Esophagus mucosa (tissue), 1 donor: ENCODE measurements around the gene MARVELD2. TPM values are rescaled to one million over a fixed set of nuclear protein-coding genes. Genes with fewer than 3 reads are reported as not detected.
"Not testable (repeated sequence)": the region's sequence is repeated elsewhere in the genome, so short reads cannot be mapped to it uniquely, and the experiment has no call there.

Experiments
- ATAC-seq: fragments of 200-7000 bp; cut with Tn5 transposase; one replicate; pipeline ENCODE4 v1.9.1; 2020
- total RNA-seq: library from RNA; stranded (reverse); gene quantifications from one replicate; pipeline ENCODE4 v1.2.4, GENCODE V29; 2023
- donor health status: DM: yes; HTN: yes; CAD: no.

MARVELD2 gene
- total RNA-seq, 1 donor from 2014 or later: 25.7 TPM

DNA sequence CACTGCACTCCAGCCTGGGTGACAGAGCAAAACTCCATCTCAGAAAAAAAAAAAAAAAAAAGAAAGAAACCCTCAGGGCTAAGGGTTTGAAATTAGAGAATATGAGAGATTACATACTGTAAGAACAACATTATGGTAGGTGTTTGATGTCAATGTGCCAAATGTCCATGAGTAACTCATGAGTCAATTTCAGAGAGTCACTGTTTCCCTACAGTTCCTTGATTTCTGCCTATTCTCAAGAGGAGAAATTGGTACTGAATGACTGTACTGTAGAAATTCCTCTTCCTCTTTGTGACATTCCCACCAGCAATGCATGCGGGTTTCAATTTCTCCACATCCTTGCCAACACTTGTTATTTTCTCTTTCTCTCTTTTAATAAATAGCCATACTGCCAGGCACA, 35.2 kb downstream of the MARVELD2 start:
- peak; percentile 90 for ATAC-seq

DNA sequence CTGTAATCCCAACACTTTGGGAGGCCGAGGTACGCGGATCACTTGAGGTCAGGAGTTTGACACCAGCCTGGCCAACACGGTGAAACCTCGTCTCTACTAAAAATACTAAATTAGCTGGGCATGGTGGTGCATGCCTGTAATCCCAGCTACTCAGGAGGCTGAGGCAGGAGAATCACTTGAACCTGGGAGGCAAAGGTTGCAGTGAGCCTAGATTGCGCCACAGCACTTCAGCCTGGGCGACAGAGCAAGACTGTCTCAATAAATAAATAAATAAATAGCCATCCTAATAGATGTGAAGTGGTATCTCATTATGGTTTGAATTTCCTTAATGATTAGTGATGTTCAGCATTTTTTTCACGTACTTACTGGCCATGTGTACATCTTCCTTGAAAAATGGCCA, 35.6 kb downstream of the MARVELD2 start:
- ATAC-seq: not testable (repeated sequence)

DNA sequence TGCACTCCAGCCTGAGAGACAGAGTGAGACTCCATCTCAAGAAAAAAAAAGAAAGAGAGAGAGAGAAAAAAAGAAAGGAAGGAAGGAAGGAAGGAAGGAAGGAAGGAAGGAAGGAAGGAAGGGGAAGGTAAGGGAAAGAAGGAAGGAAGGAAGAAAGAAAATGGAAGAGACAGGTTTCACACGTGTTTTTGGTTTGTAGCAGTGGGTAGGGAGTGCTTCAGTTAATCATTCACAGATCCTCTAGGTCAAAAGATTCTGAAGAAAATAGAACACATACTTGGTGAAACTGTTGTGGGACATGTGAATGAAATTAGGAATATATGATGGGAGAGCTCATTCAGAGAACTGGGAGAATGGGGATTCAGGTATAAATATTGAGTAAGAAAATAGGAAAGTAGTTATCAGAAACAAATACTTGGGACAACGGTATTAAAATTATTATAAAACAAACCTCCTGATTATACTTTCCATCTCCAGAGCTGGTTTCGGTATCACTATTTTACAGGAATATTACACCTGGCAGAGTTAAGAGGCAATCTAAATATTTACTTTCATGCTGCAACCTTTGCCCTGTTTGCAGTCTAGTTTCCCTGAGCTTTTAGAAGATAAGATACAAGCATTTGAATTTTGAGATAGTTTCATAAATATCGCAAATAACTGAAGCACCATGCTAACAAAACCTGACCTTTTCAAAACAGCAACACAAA, 37.2 kb downstream of the MARVELD2 start:
- no peak for ATAC-seq

DNA sequence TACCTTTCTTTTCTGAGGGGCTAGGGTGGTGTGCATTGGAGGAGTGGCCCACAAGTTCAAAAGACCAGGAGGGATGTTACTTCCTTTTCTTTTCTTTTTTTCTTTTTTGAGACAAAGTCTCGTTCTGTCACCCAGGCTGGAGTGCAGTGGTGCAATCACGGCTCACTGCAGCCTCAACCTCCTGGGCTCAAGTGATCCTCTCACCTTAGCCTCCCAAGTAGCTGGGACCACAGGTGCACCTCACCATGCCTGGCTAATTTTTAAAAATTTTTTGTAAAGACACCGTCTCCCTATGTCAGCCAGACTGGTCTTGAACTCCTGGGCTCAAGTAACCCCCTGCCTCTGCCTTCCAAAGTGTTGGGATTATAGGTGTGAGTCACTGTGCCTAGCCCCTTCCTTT, 38.6 kb downstream of the MARVELD2 start:
- not testable (repeated sequence) for ATAC-seq

DNA sequence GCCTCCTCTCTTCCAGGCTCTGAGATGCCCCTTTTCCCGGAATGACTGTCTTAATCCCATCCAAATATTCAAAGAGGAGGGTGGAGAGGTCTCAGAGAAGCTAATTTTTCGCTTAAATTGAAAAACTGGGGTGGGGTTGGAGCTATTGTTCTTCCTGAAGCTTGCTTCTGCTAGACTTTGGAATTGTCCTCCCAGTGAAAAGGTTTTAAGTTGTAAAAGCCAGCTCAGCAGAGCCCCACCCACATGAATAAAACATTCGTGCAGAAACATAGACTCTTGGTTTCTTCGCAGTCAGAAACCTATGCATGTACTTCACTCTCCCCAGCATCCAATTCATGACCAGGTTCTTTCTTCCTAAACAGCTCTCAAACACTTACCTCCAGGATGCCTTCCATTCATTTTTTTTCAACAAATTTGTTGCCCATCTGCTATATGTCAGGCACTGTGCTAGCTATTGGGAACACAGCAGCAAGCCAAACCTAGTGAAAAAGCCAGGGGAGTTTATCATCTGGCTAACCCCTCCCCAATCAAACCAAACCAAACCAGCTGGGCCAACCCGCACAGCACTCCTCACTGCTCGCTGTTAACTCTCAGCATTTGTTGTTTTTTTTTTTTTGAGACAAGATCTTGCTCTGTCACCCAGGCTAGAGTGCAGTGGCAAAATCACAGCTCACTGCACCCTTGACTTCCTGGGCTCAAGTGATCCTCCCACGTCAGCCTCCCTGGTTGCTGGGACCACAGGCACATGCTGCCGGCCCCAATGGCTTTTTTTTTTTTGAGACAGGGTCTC, 39.7 kb downstream of the MARVELD2 start:
- ATAC-seq: peak; percentile 48

DNA sequence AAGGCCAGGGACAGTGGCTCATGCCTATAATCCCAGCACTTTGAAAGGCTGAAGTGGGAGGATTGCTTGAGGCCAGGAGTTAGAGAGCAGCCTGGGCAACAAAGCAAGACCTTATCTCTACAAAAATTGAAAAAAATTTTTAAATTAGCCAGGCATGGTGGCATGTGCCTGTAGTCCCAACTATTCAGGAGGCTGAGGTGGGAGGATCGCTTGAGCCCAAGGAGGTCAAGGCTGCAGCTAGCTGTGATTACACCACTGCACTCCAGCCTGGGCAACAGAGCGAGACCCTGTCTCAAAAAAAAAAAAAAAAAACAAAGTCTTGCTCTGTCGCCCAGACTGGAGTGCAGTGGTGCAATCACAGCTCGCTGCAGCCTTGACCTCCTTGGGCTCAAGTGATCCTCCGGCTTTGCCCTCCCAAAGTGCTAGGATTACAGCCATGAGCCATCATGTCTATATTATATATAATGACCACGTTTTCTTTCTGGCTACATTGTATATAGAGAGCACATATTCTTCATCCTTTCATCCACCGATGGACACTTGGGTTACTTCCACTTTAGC, 40.6 kb downstream of the MARVELD2 start:
- not testable (repeated sequence) for ATAC-seq

DNA sequence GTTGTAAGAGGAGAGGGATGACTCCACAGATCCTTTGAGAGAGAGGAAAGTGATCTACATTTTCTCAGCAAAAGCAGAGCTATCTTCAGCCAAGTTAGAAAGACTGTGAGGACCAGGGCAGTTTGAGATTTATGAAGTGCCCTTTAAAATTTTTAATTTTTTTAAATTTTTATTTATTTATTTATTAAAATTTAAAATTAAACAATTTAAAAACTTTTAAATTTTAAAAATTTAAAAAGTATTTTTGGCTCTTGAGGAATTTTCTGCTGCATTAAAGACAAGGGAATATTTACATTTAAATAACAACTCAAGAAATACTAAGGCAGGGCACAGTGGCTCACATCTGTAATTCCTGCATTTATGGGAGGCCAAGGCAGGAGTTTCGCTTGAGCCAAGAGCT, 47.3 kb downstream of the MARVELD2 start:
- ATAC-seq: no peak

DNA sequence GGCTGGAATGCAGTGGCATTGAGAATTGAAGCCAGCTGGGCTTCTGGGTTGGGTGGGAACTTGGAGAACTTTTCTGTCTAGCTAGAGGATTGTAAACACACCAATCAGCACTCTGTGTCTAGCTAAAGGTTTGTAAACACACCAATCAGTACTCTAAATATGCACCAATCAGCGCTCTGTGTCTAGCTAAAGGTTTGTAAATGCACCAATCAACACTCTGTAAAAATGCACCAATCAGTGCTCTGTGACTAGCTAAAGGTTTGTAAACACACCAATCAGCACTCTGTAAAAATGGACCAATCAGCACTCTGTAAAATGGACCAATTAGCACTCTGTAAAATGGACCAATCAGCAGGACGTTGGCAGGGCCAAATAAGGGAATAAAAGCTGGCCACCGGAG, 51.5 kb downstream of the MARVELD2 start:
- not testable (repeated sequence) for ATAC-seq

DNA sequence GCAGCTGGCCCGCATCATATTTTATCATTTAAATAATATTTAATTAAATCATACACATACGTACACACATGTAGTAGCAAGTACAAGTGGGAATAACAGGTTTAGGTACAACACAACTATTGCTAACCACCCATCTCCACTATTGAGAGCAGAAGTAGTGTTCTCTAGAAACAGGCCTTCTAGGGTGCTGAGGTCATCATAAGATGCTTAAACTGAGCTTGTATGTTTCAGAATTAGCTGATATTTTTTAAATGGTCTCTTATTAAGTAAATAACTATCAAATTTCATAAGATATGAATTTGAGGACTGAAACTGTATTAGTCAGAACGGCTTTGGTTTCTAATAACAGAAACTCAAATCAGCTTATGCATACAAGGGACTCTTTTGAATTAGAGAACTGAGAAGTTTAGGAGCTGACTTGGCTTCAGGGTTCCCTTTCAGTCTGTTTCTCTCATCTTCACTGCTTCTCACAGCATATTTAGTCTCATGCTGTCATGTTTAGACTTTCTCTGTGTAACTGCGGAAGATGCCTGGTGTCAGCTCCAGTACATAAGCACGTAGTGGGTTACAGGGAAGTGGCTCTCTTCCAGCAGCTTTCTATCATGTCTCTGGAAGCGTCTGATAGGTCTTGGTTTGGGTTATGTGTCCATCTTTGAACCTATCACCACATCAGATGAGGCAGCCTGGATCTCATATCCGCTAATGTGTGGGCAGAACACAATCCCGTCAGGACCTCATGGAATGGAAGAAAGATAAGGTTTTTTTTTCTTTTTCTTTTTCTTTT, 52.7 kb downstream of the MARVELD2 start:
- ATAC-seq: no peak

DNA sequence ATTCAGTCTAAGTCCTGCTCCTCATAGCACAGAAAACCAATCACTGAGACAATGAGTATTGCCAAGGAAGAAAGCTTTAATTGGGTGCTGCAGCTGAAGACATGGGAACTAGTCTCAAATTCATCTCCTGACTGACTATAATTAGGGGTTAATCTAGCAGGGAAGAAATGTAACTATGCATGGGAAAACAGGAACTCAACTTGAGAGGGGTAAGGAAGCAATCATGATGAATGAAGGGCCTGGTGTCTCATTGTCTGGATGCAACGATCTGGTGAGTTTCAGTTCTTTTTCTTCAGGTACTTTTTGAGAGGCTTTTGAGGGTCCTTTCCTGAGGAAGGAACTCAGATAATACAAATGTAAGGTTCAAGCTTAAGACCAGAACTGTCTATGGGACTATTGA, 53.7 kb downstream of the MARVELD2 start:
- ATAC-seq: no peak

DNA sequence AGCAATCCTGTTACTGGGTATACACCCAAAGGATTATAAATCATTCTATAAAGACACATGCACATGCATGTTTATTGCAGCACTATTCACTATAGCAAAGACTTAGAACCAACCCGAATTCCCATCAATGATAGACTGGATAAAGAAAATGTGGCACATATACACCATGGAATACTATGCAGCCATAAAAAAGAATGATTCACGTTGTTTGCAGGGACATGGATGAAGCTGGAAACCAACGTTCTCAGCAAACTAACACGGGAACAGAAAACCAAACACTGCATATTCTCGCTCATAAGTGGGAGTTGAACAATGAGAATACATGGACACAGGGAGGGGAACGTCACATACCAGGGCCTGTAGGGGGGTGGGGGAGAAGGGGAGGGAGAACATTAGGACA, 56.6 kb downstream of the MARVELD2 start:
- ATAC-seq: not testable (repeated sequence)

DNA sequence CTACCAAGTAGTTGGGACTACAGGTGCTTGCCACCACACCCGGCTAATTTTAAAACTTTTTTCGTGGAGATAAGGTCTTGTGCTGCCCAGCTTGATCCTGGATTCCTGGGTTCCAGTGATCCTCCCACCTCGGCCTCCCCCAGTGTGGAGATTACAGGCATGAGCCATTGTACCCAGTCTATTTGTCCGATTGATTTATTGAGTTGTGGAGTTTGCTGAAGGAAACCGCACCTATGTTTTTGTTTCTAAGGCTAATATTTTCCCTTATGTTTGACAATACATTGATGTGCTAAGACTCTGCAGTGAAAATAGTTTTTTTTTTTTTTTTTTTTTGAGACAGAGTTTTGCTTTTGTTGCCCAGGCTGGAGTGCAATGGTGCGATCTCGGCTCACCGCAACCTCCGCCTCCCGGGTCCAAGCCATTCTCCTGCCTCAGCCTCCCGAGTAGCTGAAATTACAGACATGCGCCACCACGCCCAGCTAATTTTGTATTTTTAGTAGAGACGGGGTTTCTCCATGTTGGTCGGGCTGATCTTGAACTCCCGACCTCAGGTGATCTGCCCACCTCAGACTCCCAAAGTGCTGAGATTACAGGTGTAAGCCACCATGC, 57.7 kb downstream of the MARVELD2 start:
- ATAC-seq: not testable (repeated sequence)

DNA sequence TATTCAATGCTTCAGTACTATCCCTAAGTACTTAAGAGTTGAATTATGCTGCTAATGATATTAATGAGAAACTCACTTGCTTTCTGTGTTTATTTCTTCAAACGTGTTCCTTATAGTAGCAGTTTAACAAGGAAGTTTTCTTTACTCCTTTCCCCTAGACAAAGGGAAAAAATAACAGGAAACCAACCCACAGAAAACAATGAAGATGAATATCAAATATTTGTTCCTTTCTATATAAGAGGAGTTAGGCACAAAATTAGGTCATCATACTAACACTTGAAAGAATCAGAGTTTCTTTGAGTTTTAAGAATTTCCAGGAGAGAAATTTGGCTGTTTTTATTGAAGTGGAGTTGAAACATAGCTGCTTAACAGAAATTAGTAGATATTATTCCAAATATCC, 62.3 kb downstream of the MARVELD2 start:
- ATAC-seq: no peak

DNA sequence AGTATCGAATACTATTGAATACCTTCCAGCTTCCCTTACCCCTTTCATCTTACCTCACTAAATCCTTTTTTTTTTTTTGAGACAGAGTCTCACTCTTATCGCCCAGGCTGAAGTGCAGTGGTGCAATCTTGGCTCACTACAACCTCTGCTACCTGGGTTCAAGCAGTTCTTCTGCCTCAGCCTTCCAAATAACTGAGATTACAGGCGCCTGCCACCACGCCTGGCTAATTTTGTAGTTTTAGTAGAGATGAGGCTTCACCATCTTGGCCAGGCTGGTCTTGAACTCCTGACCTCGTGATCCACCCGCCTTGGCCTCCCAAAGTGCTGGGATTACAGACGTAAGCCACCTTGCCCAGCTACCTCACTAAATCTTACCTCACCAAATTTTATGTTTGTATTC, 63.4 kb downstream of the MARVELD2 start:
- ATAC-seq: not testable (repeated sequence)

DNA sequence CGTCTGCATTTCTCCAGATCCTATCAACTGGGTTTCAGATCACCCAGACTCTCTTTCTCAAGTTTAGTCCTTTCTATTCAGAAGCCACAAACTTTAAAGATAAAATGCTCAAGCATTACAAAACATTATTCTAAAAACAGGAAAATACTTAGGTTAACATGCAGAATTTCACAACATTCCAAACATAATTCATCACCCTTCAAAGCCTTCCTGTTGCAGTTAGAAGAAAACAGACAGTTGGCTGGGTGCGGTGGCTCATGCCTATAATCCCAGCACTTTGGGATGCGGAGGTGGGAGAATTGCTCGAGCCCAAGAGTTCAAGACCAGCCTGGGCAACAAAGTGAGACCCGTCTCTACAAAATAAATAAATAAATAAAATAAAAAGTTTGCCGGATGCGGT, 70.0 kb downstream of the MARVELD2 start:
- no peak for ATAC-seq

DNA sequence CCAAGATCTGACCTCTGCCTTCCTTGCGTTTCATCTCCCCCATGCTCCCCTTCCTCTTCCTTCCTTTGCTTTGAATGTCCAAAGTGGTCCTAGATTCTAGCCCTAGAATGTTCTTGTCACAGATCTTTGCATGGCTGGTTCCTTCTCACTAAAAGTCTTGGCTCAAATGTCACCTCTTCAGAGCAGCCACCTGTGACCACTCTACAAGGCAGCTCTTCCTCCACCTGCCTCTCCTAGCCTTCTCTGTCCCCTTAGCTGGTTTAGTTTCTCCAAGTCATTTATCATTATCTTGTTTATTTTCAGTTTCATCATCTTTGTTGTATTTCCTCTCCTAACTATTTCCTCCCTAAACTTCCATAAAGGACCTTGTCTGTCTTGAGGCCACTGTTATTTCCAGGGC, 70.6 kb downstream of the MARVELD2 start:
- no peak for ATAC-seq

DNA sequence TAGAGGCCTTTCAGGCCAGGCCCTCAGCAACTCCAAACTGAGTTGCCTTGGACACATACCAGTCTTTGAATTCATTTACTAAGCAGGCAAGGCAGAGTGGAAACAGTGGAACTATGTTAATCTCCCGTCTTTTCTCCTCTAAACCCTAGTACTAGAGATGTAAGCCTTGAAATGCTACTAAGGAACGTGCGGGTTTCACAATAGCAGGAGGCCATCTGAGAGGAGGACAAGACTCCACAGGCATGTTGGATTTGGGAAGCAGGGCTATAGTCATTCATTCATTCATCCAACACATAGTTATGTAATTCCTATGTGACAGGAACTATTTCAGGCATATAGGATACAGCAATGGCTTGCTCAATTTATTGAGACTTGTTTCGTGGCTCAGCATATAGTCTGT, 74.3 kb downstream of the MARVELD2 start:
- peak; percentile 51 for ATAC-seq

DNA sequence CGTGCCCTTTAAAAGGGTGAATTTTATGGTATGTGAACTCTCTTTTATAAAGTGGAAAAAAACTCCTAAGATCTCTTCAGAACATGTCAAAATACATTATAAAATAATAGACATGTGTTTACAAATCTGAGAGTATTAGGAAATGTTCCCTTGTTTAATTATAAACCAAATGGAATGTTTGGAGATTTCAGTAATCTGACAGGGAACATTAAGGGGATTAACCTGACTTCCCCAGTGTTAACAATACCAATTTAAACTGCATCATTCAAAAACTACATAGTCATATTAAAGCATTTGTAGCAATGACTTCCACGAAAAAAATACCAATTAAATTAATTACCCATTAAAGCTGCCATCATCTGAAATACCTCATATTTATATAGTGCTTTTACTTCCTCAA, 76.1 kb downstream of the MARVELD2 start:
- no peak for ATAC-seq

DNA sequence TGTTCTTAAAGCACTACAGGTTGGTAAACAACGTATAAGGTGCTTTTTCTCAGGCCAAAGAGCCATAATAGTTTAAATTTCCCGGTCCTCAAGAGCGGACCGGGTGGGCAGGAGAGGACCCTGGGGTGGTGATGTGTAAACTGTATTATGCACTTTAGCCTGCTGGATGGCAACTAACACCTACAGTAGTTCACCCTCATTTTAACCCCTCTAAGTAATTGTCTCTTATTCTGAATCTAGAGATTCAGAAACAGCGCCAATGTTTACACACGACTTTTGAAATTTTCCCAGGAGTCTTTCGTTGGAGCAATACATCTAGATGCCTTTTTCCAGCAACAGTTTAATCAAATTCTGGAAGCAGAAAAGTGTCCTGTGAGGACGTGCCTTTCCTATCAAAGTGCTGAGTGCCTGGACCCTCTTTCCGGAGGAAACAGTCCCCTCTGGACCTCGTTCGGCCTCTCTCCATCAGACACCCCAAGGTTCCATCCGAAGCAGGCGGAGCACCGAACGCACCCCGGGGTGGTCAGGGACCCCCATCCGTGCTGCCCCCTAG, 77.0 kb downstream of the MARVELD2 start:
- ATAC-seq: no peak

DNA sequence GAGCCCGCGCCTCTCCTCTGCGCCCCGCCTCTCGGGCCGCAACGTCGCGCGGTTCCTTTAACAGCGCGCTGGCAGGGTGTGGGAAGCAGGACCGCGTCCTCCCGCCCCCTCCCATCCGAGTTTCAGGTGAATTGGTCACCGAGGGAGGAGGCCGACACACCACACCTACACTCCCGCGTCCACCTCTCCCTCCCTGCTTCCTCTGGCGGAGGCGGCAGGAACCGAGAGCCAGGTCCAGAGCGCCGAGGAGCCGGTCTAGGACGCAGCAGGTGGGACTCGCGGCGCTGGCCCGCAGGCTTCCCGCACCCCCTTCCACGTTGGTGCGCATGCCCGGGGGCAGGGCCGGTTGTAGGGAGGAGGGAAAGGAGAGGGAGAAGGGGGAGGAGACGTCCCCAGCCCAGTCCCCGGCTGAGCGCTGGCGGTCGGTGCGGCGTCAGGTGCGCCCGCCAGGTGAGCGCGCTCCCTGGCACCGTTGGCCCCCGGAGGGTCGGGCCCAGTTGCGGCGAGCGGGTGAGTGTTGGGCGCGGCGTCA, 77.5 kb downstream of the MARVELD2 start, which contains the start of gene OCLN:
Gene OCLN (plus strand): TSS at position 400 of the 532 bp plus-strand sequence. CDS start 11,455 bp downstream, outside the sequence.
- ATAC-seq: peak; percentile 88

DNA sequence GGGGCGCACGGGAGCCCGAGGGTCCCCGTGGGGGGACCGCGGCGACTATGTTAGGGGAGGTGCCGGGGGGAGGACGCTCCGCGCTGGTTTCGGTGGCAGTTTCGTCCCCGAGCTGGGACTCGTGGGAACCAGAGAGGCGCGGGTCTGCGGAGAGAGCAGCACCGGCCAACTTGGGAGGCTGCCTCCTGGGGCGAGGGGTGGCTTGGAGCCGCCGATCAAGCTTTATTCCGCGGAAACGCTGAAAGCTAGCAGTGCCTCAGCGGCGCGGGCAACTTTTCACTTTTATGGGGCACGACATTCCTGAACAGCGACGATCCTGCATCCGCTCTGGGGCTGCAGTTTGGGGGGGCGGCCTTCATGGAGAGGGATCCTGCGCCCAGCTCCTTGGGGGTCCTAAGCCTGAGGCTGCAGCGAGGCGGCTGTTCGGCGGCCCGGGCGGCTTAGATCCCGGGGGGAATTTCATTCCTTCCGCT, 78.0 kb downstream of the MARVELD2 start:
- ATAC-seq: peak; percentile 40
